ENCODE data around the gene MVB12B.

MVB12B gene

DNA sequence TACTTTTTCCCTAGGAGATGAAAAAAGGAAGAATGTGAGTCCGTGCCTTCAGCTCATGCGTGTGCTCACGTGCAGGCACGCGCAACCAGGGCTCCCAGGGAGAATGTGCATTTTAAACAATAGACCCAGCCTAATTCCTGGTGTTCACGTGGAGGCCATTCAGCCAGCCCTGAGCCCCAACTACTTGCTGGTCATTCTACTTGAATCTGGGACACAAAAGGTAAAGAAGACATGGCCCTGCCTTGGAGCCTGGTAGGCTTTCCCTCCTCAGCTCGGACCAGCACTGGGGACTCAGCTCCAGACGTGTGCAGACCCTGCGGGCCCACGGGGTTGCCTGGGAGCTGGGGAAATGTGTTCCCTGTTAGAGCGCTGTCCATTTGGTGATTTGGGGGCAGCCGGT lies 125.5 kb downstream of the MVB12B start:
- no peak for DNase-seq (ENCODE audit: low read depth in 2 of 2)

DNA sequence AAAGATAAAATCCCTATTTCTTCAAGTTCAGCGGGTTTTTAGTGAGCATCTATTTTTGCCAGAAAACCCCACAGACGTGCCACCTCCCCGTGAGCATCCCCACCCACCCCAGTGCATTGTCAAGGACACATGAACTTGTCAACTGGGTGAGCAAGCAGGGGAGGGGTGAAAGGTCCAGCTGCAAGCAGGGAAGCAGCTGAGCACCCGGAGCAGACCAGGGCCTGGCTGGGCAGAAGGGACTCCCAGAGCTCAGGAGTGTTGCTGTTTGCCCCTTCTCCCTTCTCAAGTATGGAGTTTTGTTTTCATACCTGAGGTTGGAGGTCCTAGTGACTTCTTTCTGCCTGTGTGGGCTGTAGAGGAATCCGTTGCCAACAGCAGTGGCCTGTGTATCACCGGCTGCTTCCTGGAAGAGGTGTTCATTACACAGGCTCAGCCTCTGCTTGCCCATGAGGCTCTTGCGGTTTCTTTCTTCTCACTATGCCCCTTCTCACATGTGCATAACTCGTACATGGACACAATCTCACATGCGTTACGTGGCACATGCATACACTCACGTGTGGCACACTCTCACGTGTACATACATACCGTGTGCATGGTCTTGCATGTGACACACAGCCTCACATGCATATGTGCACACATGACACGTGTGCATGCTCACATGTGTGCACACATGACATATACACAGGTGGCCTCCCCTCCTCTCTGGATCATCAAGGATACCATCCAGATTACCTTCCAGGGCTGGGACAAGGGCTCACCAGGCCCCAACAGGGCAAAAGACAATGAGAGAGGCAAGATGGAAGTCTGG lies 126.7 kb downstream of the MVB12B start:
- DNase-seq (ENCODE audit: low read depth in 2 of 2): no peak

DNA sequence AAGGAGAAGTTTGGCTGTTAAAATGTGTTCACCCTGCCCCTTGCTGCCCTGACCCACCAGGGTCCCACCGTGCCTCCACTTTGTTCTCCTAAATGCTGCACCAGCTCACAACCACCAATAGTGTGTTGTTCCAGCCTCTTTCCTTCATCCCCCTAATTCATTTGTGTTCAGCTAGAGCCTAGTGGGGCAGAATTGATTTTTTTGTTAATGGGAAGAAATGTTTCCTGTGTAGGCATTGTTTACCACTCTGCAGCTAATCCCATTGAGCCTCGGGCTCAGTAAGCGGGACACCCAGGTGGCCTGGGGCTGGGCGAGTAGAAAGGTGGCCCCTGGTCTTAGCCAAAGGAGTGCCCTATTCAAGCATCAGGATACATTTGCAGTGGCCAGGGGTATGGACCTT lies 127.6 kb downstream of the MVB12B start:
- DNase-seq (ENCODE audit: low read depth in 2 of 2): no peak

DNA sequence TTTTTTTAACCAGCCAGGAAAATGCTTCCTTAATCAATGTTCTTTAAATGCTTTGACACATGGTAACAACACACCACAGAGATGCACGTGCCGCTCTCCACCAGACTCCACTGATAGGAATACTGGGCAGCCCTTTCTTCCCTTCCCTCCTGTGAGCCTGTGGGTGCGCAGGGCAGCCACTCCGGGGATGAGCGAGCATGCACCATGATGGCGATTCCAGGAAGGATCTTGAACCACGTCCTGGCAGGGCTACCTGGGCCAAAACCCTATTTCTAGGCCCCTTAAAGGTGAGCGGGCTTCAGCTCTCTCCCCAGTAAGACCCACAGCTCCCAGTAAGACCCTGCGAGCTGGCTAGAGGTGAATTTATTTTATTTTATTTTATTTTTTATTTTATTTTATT lies 128.2 kb downstream of the MVB12B start:
- no peak for DNase-seq (ENCODE audit: low read depth in 2 of 2)

DNA sequence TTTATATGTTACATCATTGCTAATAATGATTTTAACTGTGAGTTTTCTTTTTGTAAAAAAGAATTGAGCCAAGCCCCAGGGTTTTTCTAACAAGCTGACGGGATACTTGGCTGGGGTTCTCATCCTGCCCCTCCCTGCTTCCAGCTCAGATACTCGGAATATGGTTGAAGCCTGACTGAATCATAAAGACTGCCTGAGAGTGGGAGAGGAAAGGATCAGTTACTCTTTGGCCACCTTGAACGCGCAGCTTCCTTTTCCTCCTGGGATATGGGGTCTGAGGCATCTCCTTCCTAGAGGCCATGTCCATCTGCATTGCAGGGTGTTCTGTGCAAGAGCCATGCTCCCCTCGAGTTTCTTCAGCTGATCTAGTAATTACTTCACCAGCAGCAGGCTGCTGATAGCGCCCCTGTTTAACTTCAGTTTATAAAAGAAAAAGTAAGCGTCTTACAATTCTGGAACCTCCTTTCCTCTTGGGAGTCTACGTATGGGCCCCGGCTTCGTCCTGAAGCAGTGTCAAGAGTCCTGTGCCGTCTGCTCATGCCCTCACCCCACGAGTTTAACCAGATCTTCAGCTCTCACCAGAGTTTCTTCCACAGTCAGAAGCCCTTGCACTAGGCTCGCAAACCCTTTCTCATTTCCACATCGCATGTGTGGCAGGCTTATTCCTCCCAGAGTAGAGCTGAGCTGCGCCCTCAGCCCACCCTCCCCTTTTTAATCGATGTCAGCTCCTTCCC lies 130.0 kb downstream of the MVB12B start:
- DNase-seq (ENCODE audit: low read depth in 2 of 2): no peak

DNA sequence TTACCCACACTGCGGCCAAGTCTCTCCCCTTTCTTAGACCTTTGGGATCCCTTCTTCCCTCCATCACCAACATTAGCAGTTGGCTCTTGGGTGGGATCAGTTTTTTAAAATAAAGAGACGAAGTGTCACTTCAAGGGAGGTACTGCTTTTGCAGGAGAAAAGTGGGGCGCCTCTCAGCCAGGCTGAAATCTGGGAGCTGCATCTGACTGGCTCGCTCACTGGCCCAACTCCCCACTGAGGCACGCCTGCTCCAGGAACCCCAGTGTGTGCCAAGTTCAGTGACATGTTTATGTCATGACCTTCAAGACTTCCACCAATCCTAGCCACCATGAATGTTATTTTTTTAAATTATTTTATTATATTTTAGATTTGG lies 130.5 kb downstream of the MVB12B start:
- DNase-seq (ENCODE audit: low read depth in 2 of 2): no peak

DNA sequence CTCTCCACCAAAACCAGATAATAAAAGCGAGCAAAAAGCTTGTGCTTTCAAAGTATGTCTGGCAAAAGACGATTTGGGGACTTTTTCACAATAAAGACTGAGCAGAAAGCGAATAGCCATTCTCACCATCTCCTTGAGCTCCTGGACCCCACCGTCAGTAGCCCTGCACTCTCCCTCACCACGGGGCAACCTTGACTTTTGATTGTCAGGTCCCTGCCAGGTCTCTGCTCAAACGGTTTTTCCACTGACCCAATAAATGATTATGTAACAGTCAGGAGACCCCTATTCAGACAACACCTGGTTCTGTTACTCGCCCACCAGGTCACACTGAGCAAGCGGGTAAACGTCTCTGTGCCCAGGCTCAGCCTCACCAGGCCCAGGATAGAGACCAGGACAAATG lies 131.3 kb downstream of the MVB12B start:
- DNase-seq (ENCODE audit: low read depth in 2 of 2): no peak

DNA sequence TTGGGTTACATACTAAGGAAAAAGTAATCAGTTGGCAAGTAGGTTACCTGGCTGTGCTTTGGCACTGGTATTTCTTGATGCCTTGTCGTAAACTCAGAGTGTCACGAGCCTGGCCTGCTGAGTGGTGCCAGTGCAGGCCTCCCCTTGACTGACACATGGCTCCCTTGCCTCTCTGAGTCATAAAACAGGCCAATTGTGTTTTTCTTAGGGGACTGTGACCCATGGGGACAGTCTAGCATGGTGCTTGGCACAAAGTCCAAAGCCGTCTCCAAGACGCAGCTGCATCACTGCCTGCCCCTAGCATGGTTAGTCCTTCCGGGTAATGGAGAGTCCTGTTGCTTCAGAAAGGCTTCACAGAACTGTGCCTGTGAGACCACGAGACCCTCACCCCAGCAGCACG lies 132.5 kb downstream of the MVB12B start:
- no peak for DNase-seq (ENCODE audit: low read depth in 2 of 2)

DNA sequence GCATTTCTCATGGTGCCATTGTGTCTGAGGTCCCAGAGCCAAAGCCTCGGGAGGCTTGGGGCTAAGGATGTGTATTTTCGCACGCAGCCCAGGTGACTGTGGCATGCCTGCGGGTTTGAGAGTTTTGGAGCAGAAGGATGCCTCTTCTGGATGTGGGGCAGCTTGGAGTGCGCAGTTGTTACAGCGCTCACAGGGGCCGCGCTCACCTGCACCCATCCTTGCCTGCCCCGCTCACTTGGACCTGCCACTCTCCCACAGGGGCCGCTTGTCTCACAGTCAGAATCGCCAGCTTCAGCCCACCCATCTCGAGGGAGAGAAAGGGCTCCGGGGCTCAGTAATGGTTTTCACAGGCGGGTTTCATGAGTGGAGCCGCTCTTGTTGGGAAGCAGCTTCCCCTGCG lies 132.9 kb downstream of the MVB12B start:
- no peak for DNase-seq (ENCODE audit: low read depth in 2 of 2)

DNA sequence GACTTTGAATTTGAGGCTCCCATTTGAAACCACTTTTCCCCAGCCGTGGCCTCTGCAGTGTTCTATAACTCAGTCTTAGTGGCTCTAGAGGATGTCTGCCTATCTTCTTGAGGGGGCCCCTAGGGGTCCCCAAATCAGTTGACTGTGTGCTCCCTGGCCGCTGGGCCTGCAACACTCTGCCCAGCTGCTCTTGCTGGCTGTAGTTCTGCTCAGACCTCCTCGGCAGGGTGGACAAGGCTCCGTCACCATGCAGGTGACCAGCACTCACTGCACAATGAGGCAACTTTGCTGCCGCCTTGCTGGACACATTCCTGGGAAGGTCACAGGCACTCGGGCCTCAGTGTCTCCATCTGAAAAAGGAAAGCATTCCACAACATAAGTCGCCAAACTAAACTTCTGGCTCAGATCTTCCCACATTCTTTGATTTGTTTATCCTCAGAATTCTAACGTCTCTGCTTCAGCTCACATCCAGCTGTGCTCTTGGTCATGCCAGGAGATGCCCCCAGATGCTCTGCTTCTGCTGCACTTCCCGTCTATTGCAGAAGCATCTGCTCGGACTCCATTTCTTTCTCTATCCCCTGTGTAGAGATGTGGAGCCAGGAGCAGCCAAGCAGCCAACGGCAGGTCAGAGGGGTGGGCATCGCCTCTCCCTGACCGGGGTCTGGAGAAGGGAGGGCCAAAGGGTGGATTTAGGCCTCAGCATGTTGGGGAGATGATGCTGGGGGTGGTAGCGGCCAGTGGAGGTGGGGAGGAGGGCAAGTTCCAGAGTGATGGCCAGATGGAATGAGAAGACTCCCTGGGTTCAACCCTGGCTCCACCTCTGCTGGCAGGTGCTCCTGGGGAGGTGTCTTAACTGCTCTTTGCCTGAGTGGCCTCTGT lies 133.6 kb downstream of the MVB12B start:
- DNase-seq (ENCODE audit: low read depth in 2 of 2): no peak

DNA sequence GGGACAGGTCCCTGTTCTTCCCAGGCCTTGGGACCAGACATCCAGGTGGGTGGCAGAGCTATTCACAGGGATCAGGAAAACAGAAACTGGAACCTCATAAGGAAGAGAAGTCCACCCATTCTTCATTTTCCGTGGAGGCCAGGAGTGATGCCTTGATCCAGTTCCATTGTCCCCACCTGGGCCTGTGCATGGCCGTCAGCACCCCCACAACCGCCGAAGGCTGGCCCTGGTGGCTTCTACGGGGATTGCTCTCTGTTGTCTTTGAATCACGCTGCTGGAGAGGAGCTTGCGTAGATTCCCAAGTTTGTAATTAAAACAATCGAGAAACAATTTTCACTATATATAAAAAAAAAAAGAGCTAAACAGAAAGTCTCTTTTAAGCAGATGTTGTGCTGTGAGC lies 134.4 kb downstream of the MVB12B start:
- DNase-seq (ENCODE audit: low read depth in 2 of 2): no peak

DNA sequence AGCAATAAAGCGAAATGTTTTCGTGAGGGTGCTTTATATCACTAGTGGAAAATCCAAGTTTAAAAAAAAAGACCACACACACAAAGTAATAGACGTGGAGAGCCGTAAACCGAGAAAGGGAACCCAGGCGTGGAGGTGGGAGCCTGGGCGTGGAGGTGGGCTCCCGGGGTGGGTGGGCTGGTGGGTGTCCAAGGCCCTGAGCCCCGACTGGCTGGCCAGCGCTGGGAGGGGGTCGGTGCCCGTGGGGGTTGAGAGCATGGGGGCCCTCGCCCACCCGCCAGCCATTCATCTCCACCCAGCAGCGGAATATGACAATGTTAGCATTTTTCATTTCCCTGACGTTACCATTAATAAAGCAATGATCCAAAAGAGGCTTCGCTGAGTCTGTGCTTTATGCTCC lies 135.0 kb downstream of the MVB12B start:
- DNase-seq (ENCODE audit: low read depth in 2 of 2): no peak

DNA sequence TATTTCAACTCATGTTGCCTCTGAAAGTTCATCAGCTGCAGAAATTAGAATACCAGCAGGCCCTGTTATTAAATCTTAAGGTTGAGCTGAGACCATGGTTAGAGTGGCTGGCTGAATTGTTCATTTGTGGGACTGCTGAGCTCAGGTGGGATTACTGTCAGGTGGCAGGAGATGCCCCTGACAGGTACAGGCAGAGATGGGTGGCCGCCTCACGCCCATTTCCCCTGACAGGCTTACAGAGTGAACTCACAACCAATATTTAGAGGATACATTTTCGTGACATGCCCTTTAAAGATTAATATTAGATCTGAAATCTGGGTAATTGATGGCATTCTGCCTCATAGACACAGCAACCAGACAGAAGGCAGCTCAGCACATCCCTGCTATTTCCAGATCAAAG lies 136.0 kb downstream of the MVB12B start:
- no peak for DNase-seq (ENCODE audit: low read depth in 2 of 2)

DNA sequence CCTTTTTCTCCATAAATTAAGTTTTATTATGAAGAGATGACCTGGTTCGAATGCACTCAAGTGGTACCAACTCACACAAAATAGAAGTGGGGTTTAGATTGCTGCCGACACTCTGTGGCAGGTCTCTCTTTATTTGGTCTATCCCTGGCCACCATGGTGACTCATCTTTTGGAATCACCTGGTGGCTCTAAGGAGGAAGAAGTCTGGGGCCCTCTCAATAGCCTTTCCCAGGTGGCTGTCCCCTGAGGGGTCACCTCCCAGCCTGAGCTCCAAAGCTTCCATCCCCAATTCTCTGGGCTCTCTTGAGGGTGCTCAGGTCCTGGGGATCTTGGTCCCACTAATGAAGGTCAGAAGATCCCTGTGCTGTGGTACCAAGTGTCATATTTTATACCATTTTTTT lies 136.8 kb downstream of the MVB12B start:
- no peak for DNase-seq (ENCODE audit: low read depth in 2 of 2)

DNA sequence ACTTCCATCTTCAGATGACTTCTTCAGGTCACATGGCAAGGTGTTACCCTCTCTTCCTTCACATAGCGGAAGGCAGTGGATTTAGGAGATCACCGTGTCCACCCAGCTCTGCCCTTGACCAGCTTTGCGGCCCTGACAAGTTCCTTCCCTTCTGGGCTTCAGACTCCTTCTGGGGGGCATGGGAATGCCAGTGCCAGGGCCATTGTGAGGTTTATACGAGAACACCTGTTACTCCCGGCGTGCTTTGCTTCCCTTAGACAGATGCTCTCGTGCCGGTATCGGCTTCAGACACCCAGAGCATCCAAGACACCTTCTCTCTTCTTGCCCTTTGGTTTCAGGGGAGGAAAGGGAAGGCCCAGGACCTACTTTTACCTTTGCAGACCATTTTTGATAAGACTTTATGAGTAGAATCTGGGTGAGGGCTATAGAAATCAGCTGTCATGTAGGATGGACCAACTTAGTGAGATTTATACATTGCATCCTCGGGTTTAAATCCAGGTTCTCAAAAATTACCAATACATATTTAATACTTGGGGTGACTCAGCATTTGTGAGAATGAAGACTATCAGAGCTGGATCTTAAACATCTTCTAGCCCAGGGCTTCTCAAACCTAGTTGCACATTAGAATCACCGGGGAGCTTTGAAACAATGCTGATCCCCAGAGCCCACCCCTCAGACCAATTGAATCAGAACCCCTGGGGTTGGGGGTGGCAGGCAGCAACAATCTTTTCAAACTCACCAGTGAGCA lies 138.2 kb downstream of the MVB12B start:
- no peak for DNase-seq (ENCODE audit: low read depth in 2 of 2)

DNA sequence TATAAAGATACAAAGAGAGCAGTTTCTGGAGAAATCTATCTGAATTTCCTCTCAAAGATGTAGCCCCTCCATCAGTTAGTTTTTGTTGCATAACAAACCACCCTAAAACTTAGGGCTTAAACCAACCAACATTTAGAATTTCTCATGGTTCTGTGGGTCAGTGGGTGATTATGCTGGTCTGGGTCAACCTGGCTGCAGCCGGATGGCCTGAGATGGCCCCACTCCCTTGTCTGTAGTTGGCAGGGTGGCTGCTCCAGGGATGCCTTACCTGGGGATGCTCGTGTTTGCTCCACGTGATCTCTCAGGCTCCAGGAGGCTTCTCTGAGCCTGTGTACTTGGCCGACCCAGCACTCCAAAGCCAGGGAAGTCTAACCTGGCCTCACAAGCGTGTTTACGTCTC lies 139.3 kb downstream of the MVB12B start:
- no peak for DNase-seq (ENCODE audit: low read depth in 2 of 2)

DNA sequence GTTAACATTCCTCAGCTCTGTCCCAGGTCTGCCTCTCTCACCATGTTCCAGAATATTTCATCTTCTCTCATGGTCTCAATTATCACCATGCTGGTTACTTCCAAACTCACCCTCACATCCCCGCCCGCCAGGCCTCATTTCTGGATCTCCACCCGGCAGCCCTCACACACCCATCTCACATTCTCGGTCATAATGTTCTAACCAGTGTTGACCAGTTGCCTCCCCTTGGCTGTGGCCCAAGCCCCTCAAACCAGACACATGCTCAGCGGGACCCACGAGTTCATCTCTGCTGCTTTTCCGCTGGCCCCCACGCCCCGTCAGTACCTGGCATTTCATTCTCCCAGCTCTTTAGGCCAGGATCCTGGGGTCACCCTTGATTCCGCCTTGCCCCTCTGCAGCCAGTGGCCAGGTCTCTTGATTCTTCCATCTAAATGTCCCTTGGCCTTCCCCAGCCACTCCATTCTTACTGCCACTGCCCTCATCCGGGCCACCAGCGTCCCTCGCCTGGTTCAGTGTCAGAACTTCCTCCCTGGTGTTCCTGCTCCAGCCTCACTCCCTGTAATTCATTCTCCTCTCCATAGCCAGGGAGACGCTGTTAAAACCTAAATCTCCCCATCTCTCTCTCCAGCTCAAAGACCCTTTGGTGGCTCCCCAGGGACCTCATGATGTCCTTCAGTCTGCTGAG lies 141.7 kb downstream of the MVB12B start:
- no peak for DNase-seq (ENCODE audit: low read depth in 2 of 2)

DNA sequence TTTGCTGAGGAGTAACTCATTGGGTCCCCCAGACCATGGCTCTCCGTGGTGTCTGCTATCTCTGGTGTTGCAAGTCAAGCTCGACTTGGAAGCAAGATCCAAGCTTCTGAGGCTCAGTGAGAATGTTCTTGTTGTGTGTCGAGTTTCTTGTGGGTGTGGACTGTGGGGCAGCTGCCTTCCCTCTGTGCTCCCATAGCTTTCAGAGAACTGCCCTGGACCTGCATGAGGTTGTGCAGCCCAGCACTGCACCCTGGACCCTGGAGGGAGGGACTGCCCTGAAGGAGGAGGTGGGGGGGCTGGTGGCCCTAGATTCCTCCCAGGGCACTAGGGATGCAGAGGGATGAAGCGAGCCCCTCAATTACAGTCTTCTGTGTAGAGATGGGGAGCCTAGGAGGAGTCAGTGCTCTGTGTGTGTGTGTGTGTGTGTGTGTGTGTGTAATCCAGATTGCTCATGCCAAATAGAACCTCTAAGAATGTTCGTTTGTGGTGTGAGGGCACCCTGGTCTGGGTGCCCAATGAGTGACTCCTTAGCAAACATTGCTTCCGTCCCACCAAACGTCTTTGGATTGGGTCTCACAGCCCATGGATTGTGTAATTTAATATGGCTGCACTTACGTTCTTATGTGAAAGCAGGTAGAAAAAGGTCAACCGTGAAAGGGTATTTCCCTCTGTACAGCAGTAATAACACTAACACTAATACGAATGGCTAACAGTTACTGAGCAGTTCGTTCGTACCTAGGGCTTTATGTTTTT lies 143.8 kb downstream of the MVB12B start:
- DNase-seq (ENCODE audit: low read depth in 2 of 2): no peak

DNA sequence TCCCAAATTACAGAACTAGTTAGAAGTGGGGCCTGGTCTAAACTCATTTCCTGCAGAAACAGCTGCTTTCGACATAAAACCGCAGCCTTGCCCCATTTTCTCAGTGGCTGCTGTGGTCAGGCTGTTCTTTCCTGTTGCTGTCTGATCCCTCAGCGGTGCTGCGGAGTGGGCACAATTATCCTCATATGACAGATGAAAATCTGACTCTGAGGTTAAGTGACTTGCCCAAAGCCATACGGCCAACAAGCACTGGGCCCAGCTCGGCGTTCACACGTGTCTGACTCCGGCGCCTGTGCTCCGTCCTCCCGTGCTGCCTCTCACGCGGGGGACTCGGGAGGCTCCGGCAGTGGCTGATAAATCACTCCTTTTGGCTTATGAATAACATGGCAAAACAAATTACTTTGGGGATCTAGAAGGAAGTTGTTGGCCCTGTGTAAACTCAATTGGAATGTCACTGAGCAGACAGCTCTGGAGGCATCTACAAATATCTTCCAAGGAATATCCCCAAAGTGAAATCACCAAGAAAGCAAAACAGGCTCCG lies 144.5 kb downstream of the MVB12B start:
- peak; percentile 58 to 67 for DNase-seq (ENCODE audit: low read depth in 2 of 2)

All from stimulated activated CD8-positive, alpha-beta memory T cell treated with anti-CD3 and anti-CD28 coated beads, Interleukin-7, amount 100 ng/mL, for 4 hours (primary cell).